ENCODE results near the gene SREBF2.

GRCh38 chr22:41856469-41856868, 23.6 kb downstream of the SREBF2 start:
- TF ChIP-seq CTCF (IDR thresholded peaks at IDR 0.05) (no peak), POLR2A (IDR thresholded peaks at IDR 0.05) (no peak)

All from lower leg skin (tissue), 3 donors.